ENCODE data around the gene CLDN4. TPM values are rescaled to one million over a fixed set of nuclear protein-coding genes. Genes with fewer than 3 reads are reported as not detected.
"Not testable (repeated sequence)": the region's sequence is repeated elsewhere in the genome, so short reads cannot be mapped to it uniquely, and the experiment has no call there.

Gene CLDN4
- total RNA-seq, 1 experiment from 2014 or later = 249 TPM

GRCh38 chr7:73834626-73835191, 3.9 kb downstream of the CLDN4 start:
- TF ChIP-seq CTCF (IDR thresholded peaks at IDR 0.05; ENCODE audit: insufficient read depth in 1 of 2, low read depth in 1 of 2, low read length in 1 of 2, severe bottlenecking in 1 of 2, unreplicated experiment in 1 of 2) = no peak
- DNase-seq = no peak
- Histone ChIP-seq H3K27me3 (replicated peaks; ENCODE audit: control insufficient read depth, insufficient read depth, low read length) (no peaks in the 10 kb centered on the region), H3K9me3 (no peaks in the 10 kb centered on the region), H3K4me1 (peaks cover 15% of the 10 kb centered on the region), H3K36me3 (ENCODE audit: control insufficient read depth, insufficient read depth, low read length) (peaks cover 9% of the 10 kb centered on the region), H3K4me3 (ENCODE audit: low read depth, low read length) (no peak overlapping the region)
- peaks cover 48% of the 10 kb centered on the region for H3K36me3 Mint-ChIP-seq (ENCODE audit: insufficient read depth, unreplicated experiment)
- no TSS peak for BruUV-seq (replicated peaks)
- intact Hi-C loops (cut with micrococcal nuclease; ENCODE audit: unreplicated experiment) = no loop called here
- H3K27ac Mint-ChIP-seq (ENCODE audit: unreplicated experiment) = no peak overlapping the region
- H3K27me3 Mint-ChIP-seq (ENCODE audit: insufficient read depth, unreplicated experiment) = no peaks in the 10 kb centered on the region
- peaks cover 21% of the 10 kb centered on the region for H3K4me1 Mint-ChIP-seq (ENCODE audit: low read depth, unreplicated experiment)
- no peaks in the 10 kb centered on the region for H3K9me3 Mint-ChIP-seq (ENCODE audit: unreplicated experiment)
- POLR2A ChIA-PET = interaction anchor here (0.5 to 6.0 kb wide), 3 partner anchors 18 to 93 kb away, joined by 4 to 127 read pairs (median 7); partner anchors contain the start of gene ABHD11
- H3K4me3 Mint-ChIP-seq (ENCODE audit: unreplicated experiment) = no peak overlapping the region
- CTCF ChIA-PET = no interaction called here

DNA sequence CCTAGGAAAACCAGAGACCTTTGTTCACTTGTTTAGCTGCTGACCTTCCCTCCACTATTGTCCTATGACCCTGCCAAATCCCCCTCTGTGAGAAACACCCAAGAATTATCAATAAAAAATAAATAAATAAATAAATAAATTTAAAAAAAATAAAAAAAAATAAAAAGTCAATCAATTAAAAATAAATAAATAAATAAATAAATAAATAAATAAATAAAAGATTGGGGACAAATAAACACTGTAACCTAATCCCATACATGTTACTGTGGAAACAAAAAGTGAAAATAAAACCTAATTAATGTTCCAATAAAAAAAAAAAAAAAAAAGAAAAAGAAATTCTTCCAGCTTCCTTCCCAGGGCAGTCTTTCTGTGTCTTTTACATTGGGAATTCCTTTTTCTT, 6.4 kb downstream of the CLDN4 start:
- intact Hi-C loops (cut with micrococcal nuclease; ENCODE audit: unreplicated experiment); H3K36me3 ChIP-seq (ENCODE audit: control insufficient read depth, insufficient read depth, low read length); H3K9me3 ChIP-seq; H3K27ac Mint-ChIP-seq (ENCODE audit: unreplicated experiment); H3K27me3 ChIP-seq (replicated peaks; ENCODE audit: control insufficient read depth, insufficient read depth, low read length); H3K4me3 Mint-ChIP-seq (ENCODE audit: unreplicated experiment); H3K9me3 Mint-ChIP-seq (ENCODE audit: unreplicated experiment); BruUV-seq (replicated peaks); H3K4me3 ChIP-seq (ENCODE audit: low read depth, low read length); DNase-seq; H3K27me3 Mint-ChIP-seq (ENCODE audit: insufficient read depth, unreplicated experiment); POLR2A ChIA-PET; CTCF ChIA-PET: not testable (repeated sequence)
- peaks cover 11% of the 10 kb centered on the region for H3K4me1 Mint-ChIP-seq (ENCODE audit: low read depth, unreplicated experiment)
- H3K36me3 Mint-ChIP-seq (ENCODE audit: insufficient read depth, unreplicated experiment) = peaks cover 31% of the 10 kb centered on the region
- H3K4me1 ChIP-seq = peaks cover 13% of the 10 kb centered on the region

DNA sequence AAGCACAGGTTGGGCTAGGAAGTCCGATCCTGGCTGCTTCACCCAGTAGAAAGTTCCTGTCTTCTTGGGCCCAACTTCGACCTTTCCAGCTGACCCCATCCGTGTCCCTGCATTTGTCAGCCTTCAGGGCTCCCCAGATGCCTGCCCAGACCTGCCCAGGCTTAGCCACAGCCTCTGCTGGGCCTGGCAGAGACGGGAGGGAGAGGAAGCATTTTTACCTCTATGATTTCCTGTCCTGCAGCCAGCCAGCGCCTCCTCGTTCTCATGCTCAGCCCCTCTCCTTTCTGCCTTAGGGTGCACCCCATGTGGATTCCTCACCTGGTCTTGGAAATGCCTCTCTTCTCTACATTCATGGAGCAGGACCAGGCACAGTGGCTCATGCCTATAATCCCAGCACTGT, 7.8 kb downstream of the CLDN4 start:
- DNase-seq = no peak
- peaks cover 4% of the 10 kb centered on the region for H3K4me1 Mint-ChIP-seq (ENCODE audit: low read depth, unreplicated experiment)
- POLR2A ChIA-PET = no interaction called here
- Histone ChIP-seq H3K36me3 (ENCODE audit: control insufficient read depth, insufficient read depth, low read length) (peaks cover 3% of the 10 kb centered on the region; the same call in 1 of the 2 replicates), H3K27me3 (replicated peaks; ENCODE audit: control insufficient read depth, insufficient read depth, low read length) (no peaks in the 10 kb centered on the region), H3K9me3 (no peaks in the 10 kb centered on the region), H3K4me1 (peaks cover 8% of the 10 kb centered on the region), H3K4me3 (ENCODE audit: low read depth, low read length) (no peak overlapping the region)
- no peak overlapping the region for H3K27ac Mint-ChIP-seq (ENCODE audit: unreplicated experiment)
- H3K36me3 Mint-ChIP-seq (ENCODE audit: insufficient read depth, unreplicated experiment) = peaks cover 19% of the 10 kb centered on the region
- H3K27me3 Mint-ChIP-seq (ENCODE audit: insufficient read depth, unreplicated experiment) = no peaks in the 10 kb centered on the region
- no TSS peak for BruUV-seq (replicated peaks)
- CTCF ChIA-PET = no interaction called here
- no peak overlapping the region for H3K4me3 Mint-ChIP-seq (ENCODE audit: unreplicated experiment)
- intact Hi-C loops (cut with micrococcal nuclease; ENCODE audit: unreplicated experiment) = no loop called here
- TF ChIP-seq CTCF (IDR thresholded peaks at IDR 0.05; ENCODE audit: insufficient read depth in 1 of 2, low read depth in 1 of 2, low read length in 1 of 2, severe bottlenecking in 1 of 2, unreplicated experiment in 1 of 2) = no peak
- no peaks in the 10 kb centered on the region for H3K9me3 Mint-ChIP-seq (ENCODE audit: unreplicated experiment)
